ENCODE measurements around the gene ZFYVE27. TPM values are rescaled to one million over a fixed set of nuclear protein-coding genes. Genes with fewer than 3 reads are reported as not detected.

The ZFYVE27 gene
- total and polyA plus RNA-seq, 2 of the 4 experiments (the other 2 are of a cell fraction): 13.1 to 22.2 TPM

- no peak for ATAC-seq (ENCODE audit: low read depth)
Observed at GRCh38 chr10:97718659-97719142, 18.2 kb upstream of the ZFYVE27 start.

More at GRCh38 chr10:97718659-97719142, 18.2 kb upstream of the ZFYVE27 start:
- BruUV-seq (replicated peaks): no TSS peak
- Histone ChIP-seq H2BK15ac (ENCODE audit: low read depth, low read length) (no peak overlapping the region), H3K4ac (ENCODE audit: low read depth, low read length) (no peak overlapping the region), H3K4me3 (ENCODE audit: insufficient read depth, low read depth, low read length) (no peak overlapping the region), H2AK9ac (replicated peaks; ENCODE audit: low read depth, low read length, poor library complexity) (peak overlapping the region; percentile 89), H3K9me1 (ENCODE audit: insufficient read depth, low read length) (peaks cover 20% of the 10 kb centered on the region), H3K18ac (ENCODE audit: low read depth, low read length) (no peak overlapping the region), H2AFZ (replicated peaks; ENCODE audit: low read length, poor library complexity) (peak overlapping the region; percentile 67), H3K9ac (ENCODE audit: low read depth, low read length) (no peak overlapping the region), H3K79me1 (ENCODE audit: low read depth in 1 of 2, low read length in 2 of 2) (peaks cover 36 to 57% of the 10 kb centered on the region in 2 experiments), H4K8ac (ENCODE audit: low read depth in 2 of 2, low read length in 2 of 2) (no peak overlapping the region; a peak in 1 of 4 replicates), H4K20me1 (ENCODE audit: insufficient read depth, low read length) (peaks cover 43% of the 10 kb centered on the region), H3K4me2 (ENCODE audit: low read depth, low read length) (no peak overlapping the region), H2BK5ac (ENCODE audit: low read depth, low read length, poor library complexity, severe bottlenecking) (no peak overlapping the region), H3K9me3 (ENCODE audit: control insufficient read depth, insufficient read depth, low read length) (no peaks in the 10 kb centered on the region), H3K4me1 (ENCODE audit: control insufficient read depth, insufficient read depth, low read length) (peaks cover 22% of the 10 kb centered on the region), H4K5ac (ENCODE audit: low read depth, low read length) (no peak overlapping the region), H3K36me3 (ENCODE audit: control insufficient read depth, insufficient read depth, low read length) (peaks cover 31% of the 10 kb centered on the region), H2AK5ac (ENCODE audit: low read depth, low read length) (0 out of 2 replicates have a peak overlapping the region, but pooled peaks have one; percentile 61), H3K27ac (ENCODE audit: insufficient read depth, low read length) (no peak overlapping the region), H4K91ac (ENCODE audit: insufficient read depth, low read depth, low read length) (no peak overlapping the region), H3K56ac (ENCODE audit: extremely low read depth, insufficient read depth, low read length) (no peak overlapping the region), H3K14ac (replicated peaks; ENCODE audit: low read depth, low read length) (no peak overlapping the region), H3K27me3 (ENCODE audit: control insufficient read depth, insufficient read depth, low read length) (no peaks in the 10 kb centered on the region), H3K23ac (ENCODE audit: low read depth, low read length) (peak overlapping the region; percentile 17; the same call in 1 of the 2 replicates), H2BK120ac (ENCODE audit: low read depth, low read length) (no peak overlapping the region), H2BK20ac (ENCODE audit: low read depth, low read length) (no peak overlapping the region)
- intact Hi-C loops (cut with micrococcal nuclease): no loop called here
- dilution Hi-C loops (cut with HindIII; ENCODE audit: low sequenced_read_pairs, unreplicated experiment): no loop called here
- in situ Hi-C loops (cut with MboI; ENCODE audit: low sequenced_read_pairs): no loop called here
- TF ChIP-seq MAFK (IDR thresholded peaks at IDR 0.05; ENCODE audit: low read depth, low read length) (no peak), POLR2A (IDR thresholded peaks at IDR 0.05; ENCODE audit: low read depth, low read length) (no peak), FOS (IDR thresholded peaks at IDR 0.05; ENCODE audit: low read depth, low read length) (no peak), ELK1 (IDR thresholded peaks at IDR 0.05; ENCODE audit: borderline replicate concordance, low read depth, low read length) (no peak), BHLHE40 (IDR thresholded peaks at IDR 0.05; ENCODE audit: low read depth, low read length) (no peak), RFX5 (IDR thresholded peaks at IDR 0.05; ENCODE audit: low read depth, low read length) (no peak), USF2 (IDR thresholded peaks at IDR 0.05; ENCODE audit: low read depth, low read length) (no peak), MAZ (IDR thresholded peaks at IDR 0.05; ENCODE audit: borderline replicate concordance, low read depth, low read length) (no peak), CEBPB (IDR thresholded peaks at IDR 0.05; ENCODE audit: low read depth, low read length) (no peak), RAD21 (IDR thresholded peaks at IDR 0.05; ENCODE audit: low read length) (no peak), MXI1 (IDR thresholded peaks at IDR 0.05; ENCODE audit: borderline replicate concordance, low read depth, low read length) (no peak), RCOR1 (IDR thresholded peaks at IDR 0.05; ENCODE audit: insufficient replicate concordance, low read length) (no peak)
- ChIA-PET POLR2A (ENCODE audit: unreplicated experiment) (interaction anchor here (0.6 kb wide), 1 partner anchor 10 kb away, joined by 11 read pairs; no protein-coding TSS in a partner anchor), CTCF (interaction anchor here (0.6 kb wide), 1 partner anchor 15 kb away, joined by 4 read pairs; no protein-coding TSS in a partner anchor)
- DNase-seq: no peak
- WGBS, 2 experiments (ENCODE audit: extremely low coverage in 2 of 2, insufficient read length in 1 of 2): no CpG with 5 or more reads among the region's 8 CpGs

Measured in IMR-90 (cell line).